ENCODE measurements around the gene CCDC40. TPM values are rescaled to one million over a fixed set of nuclear protein-coding genes. Genes with fewer than 3 reads are reported as not detected.

CCDC40 gene
- total and polyA plus RNA-seq, 9 of the 15 experiments (the other 6 are each of a cell fraction or from before 2014, with no cell fraction given), result 0.07 to 0.33 TPM; not detected in 7

- TF ChIP-seq, protein P1, sequence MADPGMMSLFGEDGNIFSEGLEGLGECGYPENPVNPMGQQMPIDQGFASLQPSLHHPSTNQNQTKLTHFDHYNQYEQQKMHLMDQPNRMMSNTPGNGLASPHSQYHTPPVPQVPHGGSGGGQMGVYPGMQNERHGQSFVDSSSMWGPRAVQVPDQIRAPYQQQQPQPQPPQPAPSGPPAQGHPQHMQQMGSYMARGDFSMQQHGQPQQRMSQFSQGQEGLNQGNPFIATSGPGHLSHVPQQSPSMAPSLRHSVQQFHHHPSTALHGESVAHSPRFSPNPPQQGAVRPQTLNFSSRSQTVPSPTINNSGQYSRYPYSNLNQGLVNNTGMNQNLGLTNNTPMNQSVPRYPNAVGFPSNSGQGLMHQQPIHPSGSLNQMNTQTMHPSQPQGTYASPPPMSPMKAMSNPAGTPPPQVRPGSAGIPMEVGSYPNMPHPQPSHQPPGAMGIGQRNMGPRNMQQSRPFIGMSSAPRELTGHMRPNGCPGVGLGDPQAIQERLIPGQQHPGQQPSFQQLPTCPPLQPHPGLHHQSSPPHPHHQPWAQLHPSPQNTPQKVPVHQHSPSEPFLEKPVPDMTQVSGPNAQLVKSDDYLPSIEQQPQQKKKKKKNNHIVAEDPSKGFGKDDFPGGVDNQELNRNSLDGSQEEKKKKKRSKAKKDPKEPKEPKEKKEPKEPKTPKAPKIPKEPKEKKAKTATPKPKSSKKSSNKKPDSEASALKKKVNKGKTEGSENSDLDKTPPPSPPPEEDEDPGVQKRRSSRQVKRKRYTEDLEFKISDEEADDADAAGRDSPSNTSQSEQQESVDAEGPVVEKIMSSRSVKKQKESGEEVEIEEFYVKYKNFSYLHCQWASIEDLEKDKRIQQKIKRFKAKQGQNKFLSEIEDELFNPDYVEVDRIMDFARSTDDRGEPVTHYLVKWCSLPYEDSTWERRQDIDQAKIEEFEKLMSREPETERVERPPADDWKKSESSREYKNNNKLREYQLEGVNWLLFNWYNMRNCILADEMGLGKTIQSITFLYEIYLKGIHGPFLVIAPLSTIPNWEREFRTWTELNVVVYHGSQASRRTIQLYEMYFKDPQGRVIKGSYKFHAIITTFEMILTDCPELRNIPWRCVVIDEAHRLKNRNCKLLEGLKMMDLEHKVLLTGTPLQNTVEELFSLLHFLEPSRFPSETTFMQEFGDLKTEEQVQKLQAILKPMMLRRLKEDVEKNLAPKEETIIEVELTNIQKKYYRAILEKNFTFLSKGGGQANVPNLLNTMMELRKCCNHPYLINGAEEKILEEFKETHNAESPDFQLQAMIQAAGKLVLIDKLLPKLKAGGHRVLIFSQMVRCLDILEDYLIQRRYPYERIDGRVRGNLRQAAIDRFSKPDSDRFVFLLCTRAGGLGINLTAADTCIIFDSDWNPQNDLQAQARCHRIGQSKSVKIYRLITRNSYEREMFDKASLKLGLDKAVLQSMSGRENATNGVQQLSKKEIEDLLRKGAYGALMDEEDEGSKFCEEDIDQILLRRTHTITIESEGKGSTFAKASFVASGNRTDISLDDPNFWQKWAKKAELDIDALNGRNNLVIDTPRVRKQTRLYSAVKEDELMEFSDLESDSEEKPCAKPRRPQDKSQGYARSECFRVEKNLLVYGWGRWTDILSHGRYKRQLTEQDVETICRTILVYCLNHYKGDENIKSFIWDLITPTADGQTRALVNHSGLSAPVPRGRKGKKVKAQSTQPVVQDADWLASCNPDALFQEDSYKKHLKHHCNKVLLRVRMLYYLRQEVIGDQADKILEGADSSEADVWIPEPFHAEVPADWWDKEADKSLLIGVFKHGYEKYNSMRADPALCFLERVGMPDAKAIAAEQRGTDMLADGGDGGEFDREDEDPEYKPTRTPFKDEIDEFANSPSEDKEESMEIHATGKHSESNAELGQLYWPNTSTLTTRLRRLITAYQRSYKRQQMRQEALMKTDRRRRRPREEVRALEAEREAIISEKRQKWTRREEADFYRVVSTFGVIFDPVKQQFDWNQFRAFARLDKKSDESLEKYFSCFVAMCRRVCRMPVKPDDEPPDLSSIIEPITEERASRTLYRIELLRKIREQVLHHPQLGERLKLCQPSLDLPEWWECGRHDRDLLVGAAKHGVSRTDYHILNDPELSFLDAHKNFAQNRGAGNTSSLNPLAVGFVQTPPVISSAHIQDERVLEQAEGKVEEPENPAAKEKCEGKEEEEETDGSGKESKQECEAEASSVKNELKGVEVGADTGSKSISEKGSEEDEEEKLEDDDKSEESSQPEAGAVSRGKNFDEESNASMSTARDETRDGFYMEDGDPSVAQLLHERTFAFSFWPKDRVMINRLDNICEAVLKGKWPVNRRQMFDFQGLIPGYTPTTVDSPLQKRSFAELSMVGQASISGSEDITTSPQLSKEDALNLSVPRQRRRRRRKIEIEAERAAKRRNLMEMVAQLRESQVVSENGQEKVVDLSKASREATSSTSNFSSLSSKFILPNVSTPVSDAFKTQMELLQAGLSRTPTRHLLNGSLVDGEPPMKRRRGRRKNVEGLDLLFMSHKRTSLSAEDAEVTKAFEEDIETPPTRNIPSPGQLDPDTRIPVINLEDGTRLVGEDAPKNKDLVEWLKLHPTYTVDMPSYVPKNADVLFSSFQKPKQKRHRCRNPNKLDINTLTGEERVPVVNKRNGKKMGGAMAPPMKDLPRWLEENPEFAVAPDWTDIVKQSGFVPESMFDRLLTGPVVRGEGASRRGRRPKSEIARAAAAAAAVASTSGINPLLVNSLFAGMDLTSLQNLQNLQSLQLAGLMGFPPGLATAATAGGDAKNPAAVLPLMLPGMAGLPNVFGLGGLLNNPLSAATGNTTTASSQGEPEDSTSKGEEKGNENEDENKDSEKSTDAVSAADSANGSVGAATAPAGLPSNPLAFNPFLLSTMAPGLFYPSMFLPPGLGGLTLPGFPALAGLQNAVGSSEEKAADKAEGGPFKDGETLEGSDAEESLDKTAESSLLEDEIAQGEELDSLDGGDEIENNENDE (IDR thresholded peaks at IDR 0.05; ENCODE audit: low read depth, low read length), result no peak
- TF ChIP-seq SNRNP70 (optimal IDR thresholded peaks at IDR 0.05; ENCODE audit: low read depth, low read length) (no peak), NCOA4 (IDR thresholded peaks at IDR 0.05; ENCODE audit: partially characterized antibody) (no peak), ZNF408 (CRISPR knock-in tag; IDR thresholded peaks at IDR 0.05; ENCODE audit: low read depth) (no peak), ZNF347 (CRISPR knock-in tag; IDR thresholded peaks at IDR 0.05; ENCODE audit: low read depth) (no peak), PRMT5 (CRISPR knock-in tag; IDR thresholded peaks at IDR 0.05) (no peak), ZFP1 (CRISPR knock-in tag; IDR thresholded peaks at IDR 0.05) (no peak), RUNX1 (IDR thresholded peaks at IDR 0.05; ENCODE audit: low read depth) (no peak), SIX5 (IDR thresholded peaks at IDR 0.05; ENCODE audit: borderline replicate concordance in 1 of 2, insufficient read depth in 1 of 2, low read depth in 1 of 2, low read length in 2 of 2) (no peak), SPI1 (IDR thresholded peaks at IDR 0.05; ENCODE audit: borderline replicate concordance, low read depth, low read length) (no peak)
- TF ChIP-seq, protein P2, sequence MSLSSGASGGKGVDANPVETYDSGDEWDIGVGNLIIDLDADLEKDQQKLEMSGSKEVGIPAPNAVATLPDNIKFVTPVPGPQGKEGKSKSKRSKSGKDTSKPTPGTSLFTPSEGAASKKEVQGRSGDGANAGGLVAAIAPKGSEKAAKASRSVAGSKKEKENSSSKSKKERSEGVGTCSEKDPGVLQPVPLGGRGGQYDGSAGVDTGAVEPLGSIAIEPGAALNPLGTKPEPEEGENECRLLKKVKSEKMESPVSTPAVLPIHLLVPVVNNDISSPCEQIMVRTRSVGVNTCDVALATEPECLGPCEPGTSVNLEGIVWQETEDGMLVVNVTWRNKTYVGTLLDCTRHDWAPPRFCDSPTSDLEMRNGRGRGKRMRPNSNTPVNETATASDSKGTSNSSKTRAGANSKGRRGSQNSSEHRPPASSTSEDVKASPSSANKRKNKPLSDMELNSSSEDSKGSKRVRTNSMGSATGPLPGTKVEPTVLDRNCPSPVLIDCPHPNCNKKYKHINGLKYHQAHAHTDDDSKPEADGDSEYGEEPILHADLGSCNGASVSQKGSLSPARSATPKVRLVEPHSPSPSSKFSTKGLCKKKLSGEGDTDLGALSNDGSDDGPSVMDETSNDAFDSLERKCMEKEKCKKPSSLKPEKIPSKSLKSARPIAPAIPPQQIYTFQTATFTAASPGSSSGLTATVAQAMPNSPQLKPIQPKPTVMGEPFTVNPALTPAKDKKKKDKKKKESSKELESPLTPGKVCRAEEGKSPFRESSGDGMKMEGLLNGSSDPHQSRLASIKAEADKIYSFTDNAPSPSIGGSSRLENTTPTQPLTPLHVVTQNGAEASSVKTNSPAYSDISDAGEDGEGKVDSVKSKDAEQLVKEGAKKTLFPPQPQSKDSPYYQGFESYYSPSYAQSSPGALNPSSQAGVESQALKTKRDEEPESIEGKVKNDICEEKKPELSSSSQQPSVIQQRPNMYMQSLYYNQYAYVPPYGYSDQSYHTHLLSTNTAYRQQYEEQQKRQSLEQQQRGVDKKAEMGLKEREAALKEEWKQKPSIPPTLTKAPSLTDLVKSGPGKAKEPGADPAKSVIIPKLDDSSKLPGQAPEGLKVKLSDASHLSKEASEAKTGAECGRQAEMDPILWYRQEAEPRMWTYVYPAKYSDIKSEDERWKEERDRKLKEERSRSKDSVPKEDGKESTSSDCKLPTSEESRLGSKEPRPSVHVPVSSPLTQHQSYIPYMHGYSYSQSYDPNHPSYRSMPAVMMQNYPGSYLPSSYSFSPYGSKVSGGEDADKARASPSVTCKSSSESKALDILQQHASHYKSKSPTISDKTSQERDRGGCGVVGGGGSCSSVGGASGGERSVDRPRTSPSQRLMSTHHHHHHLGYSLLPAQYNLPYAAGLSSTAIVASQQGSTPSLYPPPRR (CRISPR knock-in tag; IDR thresholded peaks at IDR 0.05; ENCODE audit: borderline replicate concordance), result no peak
Measured at GRCh38 chr17:80097127-80097621, 60.7 kb downstream of the CCDC40 start (continued).

Data from K562 (cell line).